Calu3 (cell line): ENCODE data around the gene TRIM28. TPM values are rescaled to one million over a fixed set of nuclear protein-coding genes. Genes with fewer than 3 reads are reported as not detected.

Experiments
- BruUV-seq: library from RNA; stranded (reverse); fragments of 400-500 nt; replicated peaks from 2 replicates; lab custom pipeline; 2021; lab: Mats Ljungman, UMichigan
- CTCF ChIA-PET: fragments of 300-600 bp; sonication (Branson Sonifier 250); formaldehyde crosslinking; loops from one replicate; lab custom pipeline; 2022; ENCODE audit warnings: antibody characterized with exemption; lab: Charles Lee
- DNase-seq: peaks from one replicate; pipeline ENCODE4 v3.0.0; 2022
- H3K27ac Mint-ChIP-seq: one replicate; pipeline ENCODE4 v1.8.0; 2022; ENCODE audit warnings: mixed read lengths; ENCODE audit not compliant: unreplicated experiment
- H3K27me3 Mint-ChIP-seq: one replicate; pipeline ENCODE4 v1.8.0; 2022; ENCODE audit warnings: mixed read lengths; ENCODE audit not compliant: unreplicated experiment
- H3K36me3 Mint-ChIP-seq: one replicate; pipeline ENCODE4 v1.8.0; 2022; ENCODE audit warnings: mild to moderate bottlenecking, moderate library complexity, mixed read lengths; ENCODE audit not compliant: insufficient read depth, unreplicated experiment
- H3K4me1 Mint-ChIP-seq: one replicate; pipeline ENCODE4 v1.8.0; 2022; ENCODE audit warnings: mild to moderate bottlenecking, low read depth, mixed read lengths; ENCODE audit not compliant: unreplicated experiment
- H3K4me3 Mint-ChIP-seq: one replicate; pipeline ENCODE4 v1.8.0; 2022; ENCODE audit warnings: mild to moderate bottlenecking, low read depth, moderate library complexity, mixed read lengths; ENCODE audit not compliant: unreplicated experiment
- H3K9me3 Mint-ChIP-seq: one replicate; pipeline ENCODE4 v1.8.0; 2022; ENCODE audit warnings: low read depth, mixed read lengths; ENCODE audit not compliant: unreplicated experiment
- CTCF ChIP-seq: fragments of 200-600 bp; IDR thresholded peaks from one replicate; pipeline ENCODE4 v1.8.0; 2022; ENCODE audit warnings: antibody characterized with exemption; ENCODE audit not compliant: unreplicated experiment
- intact Hi-C: fragments of 100-400 bp; cut with micrococcal nuclease; formaldehyde crosslinking; loops from one replicate; pipeline ENCODE4 v1.10.0; 2022; ENCODE audit not compliant: unreplicated experiment
- total RNA-seq: library from RNA; stranded (reverse); gene quantifications from 2 replicates; pipeline ENCODE4 v1.2.3, GENCODE V29; 2022

TRIM28 gene
- total RNA-seq, 1 experiment from 2014 or later = 582 TPM

GRCh38 chr19:58555920-58556621, 12.2 kb downstream of the TRIM28 start:
- TSS peak; percentile 4 for BruUV-seq
- intact Hi-C loops = no loop called here
- H3K4me3 Mint-ChIP-seq = peak overlapping the region; percentile 88
- peak overlapping the region; percentile 93 for H3K27ac Mint-ChIP-seq
- TF ChIP-seq CTCF = no peak
- H3K27me3 Mint-ChIP-seq = peaks cover 4% of the 10 kb centered on the region
- peaks cover 92% of the 10 kb centered on the region for H3K36me3 Mint-ChIP-seq
- CTCF ChIA-PET = interaction anchor here (1.4 kb wide), 1 partner anchor 36 kb away, joined by 6 read pairs; the partner anchor contains the start of gene ZBTB45
- no peaks in the 10 kb centered on the region for H3K9me3 Mint-ChIP-seq
- peaks cover 29% of the 10 kb centered on the region for H3K4me1 Mint-ChIP-seq
- DNase-seq = no peak

GRCh38 chr19:58556622-58557220, 12.9 kb downstream of the TRIM28 start:
- CTCF ChIA-PET = no interaction called here
- intact Hi-C loops = no loop called here
- DNase-seq = no peak
- Mint-ChIP-seq H3K27ac (peak overlapping the region; percentile 93), H3K4me3 (peak overlapping the region; percentile 88), H3K9me3 (no peaks in the 10 kb centered on the region), H3K36me3 (peaks cover 93% of the 10 kb centered on the region), H3K27me3 (peaks cover 10% of the 10 kb centered on the region), H3K4me1 (peaks cover 36% of the 10 kb centered on the region)
- TF ChIP-seq CTCF = no peak
- no TSS peak for BruUV-seq

- BruUV-seq = no TSS peak
- Mint-ChIP-seq H3K27ac (peak overlapping the region; percentile 93), H3K27me3 (peaks cover 16% of the 10 kb centered on the region), H3K4me1 (peaks cover 39% of the 10 kb centered on the region), H3K36me3 (peaks cover 97% of the 10 kb centered on the region), H3K9me3 (no peaks in the 10 kb centered on the region), H3K4me3 (peak overlapping the region; percentile 88)
- no peak for DNase-seq
- CTCF ChIA-PET = interaction anchor here (2.3 kb wide), 1 partner anchor 37 kb away, joined by 7 read pairs; the partner anchor contains the start of gene ZBTB45
- no peak for TF ChIP-seq CTCF
- intact Hi-C loops = no loop called here
Observed at GRCh38 chr19:58557221-58558065, 13.6 kb downstream of the TRIM28 start.

- intact Hi-C loops = no loop called here
- CTCF ChIA-PET = interaction anchor here (2.3 kb wide), 1 partner anchor 38 kb away, joined by 7 read pairs; the partner anchor contains the start of gene ZBTB45
Observed at GRCh38 chr19:58558066-58558622, 14.3 kb downstream of the TRIM28 start, which contains the start of gene UBE2M. Gene UBE2M, minus strand, starts transcription at chr19:58558611. Its CDS starts 230 bp downstream, at chr19:58558381.

More at GRCh38 chr19:58558066-58558622, 14.3 kb downstream of the TRIM28 start, which contains the start of gene UBE2M:
- BruUV-seq = no TSS peak
- Mint-ChIP-seq H3K9me3 (no peaks in the 10 kb centered on the region), H3K4me3 (peak within 1 kb of the TSS; percentile 88), H3K4me1 (peaks cover 39% of the 10 kb centered on the region), H3K27ac (peak within 1 kb of the TSS; percentile 93), H3K36me3 (peaks cover 97% of the 10 kb centered on the region), H3K27me3 (peaks cover 20% of the 10 kb centered on the region)
- no peak for DNase-seq
- TF ChIP-seq CTCF = no peak
